K562 (cell line): ENCODE results near the gene TTLL11. TPM values are rescaled to one million over a fixed set of nuclear protein-coding genes. Genes with fewer than 3 reads are reported as not detected.
A peak's percentile ranks its signal among the peaks of the same experiment; 100 is the strongest.

Experiments
- ATAC-seq: fragments of 200-7000 bp; cut with Tn5 transposase; 3 replicates; pipeline ENCODE4 v1.9.1; 2020; ENCODE audit warnings: moderate library complexity
- BruUV-seq: library from RNA; stranded (reverse); fragments of 400-500 nt; replicated peaks from 2 replicates; lab custom pipeline; 2021; lab: Mats Ljungman, UMichigan
- CTCF ChIA-PET: fragments of 300-600 bp; formaldehyde crosslinking; extraction: SDS; loops from one replicate; lab custom pipeline; 2021; ENCODE audit warnings: low intra/inter-chr PET ratio; lab: Yijun Ruan, JAX
- POLR2A ChIA-PET: fragments of 300-600, 350-650 bp; sonication (Branson Sonifier 250); formaldehyde crosslinking; extraction: SDS; loops from one replicate; lab custom pipeline; 2021; ENCODE audit warnings: antibody characterized with exemption, inconsistent platforms; lab: Yijun Ruan, JAX
- DNase-seq, 4 experiments: peaks; one replicate each; pipeline versions ENCODE4 v3.0.0 to v3.0.0-alpha.2; 2011 to 2018; ENCODE audit warnings: low spot score in 3 of 4, mixed read lengths in 3 of 4; ENCODE audit errors: extremely low read depth in 1 of 4
- FAIRE-seq: peaks from 2 replicates; lab custom pipeline; 2011; peaks lifted over from hg19 to GRCh38; lab: Jason Lieb, UNC
- H2AFZ ChIP-seq: 2 replicates; pipeline ENCODE4 v1.6.0; 2011; ENCODE audit warnings: low read depth, low read length, control low read depth, inconsistent platforms
- H3K27ac ChIP-seq: fragments of 200-600 bp; 3 replicates; pipeline ENCODE4 v1.8.0; 2011; ENCODE audit warnings: low read depth, mild to moderate bottlenecking, control low read depth, inconsistent platforms, low read length, moderate library complexity, mixed read lengths; ENCODE audit errors: extremely low read depth
- H3K27me3 ChIP-seq, 2 experiments: fragments of 300-600 bp in 1 of 2; 2 replicates in 1 of 2; 3 replicates in 1 of 2; pipeline versions ENCODE4 v1.6.0 to v1.8.0; 2011; ENCODE audit warnings: inconsistent platforms in 2 of 2, low read length in 2 of 2, mild to moderate bottlenecking in 1 of 2, mixed read lengths in 1 of 2, moderate library complexity in 1 of 2; ENCODE audit not compliant: control insufficient read depth in 2 of 2, insufficient read depth in 2 of 2
- H3K36me3 ChIP-seq: fragments of 300-600 bp; 3 replicates; pipeline ENCODE4 v1.8.0; 2011; ENCODE audit warnings: mild to moderate bottlenecking, low read length, inconsistent platforms; ENCODE audit not compliant: control insufficient read depth, insufficient read depth
- H3K4me1 ChIP-seq, 2 experiments: fragments of 200-600 bp in 1 of 2; replicated peaks in 1 of 2; 2 replicates in 1 of 2; 3 replicates in 1 of 2; pipeline versions ENCODE4 v1.5.1 to v1.8.0; 2011; ENCODE audit warnings: inconsistent platforms in 2 of 2, low read length in 2 of 2, mild to moderate bottlenecking in 1 of 2, mixed read lengths in 1 of 2, moderate library complexity in 1 of 2; ENCODE audit not compliant: control insufficient read depth in 2 of 2, insufficient read depth in 2 of 2
- H3K4me2 ChIP-seq: 2 replicates; pipeline ENCODE4 v1.6.1; 2011; ENCODE audit warnings: low read length, control low read depth, inconsistent platforms, mixed read lengths; ENCODE audit not compliant: insufficient read depth
- H3K4me3 ChIP-seq: fragments of 200-600 bp; sonication (generic), shearing (Covaris generic); 2 replicates; pipeline ENCODE4 v1.5.1; 2016; ENCODE audit warnings: control low read depth, inconsistent platforms
- H3K79me2 ChIP-seq: fragments of 200-600 bp; 3 replicates; pipeline ENCODE4 v1.8.0; 2011; ENCODE audit warnings: low read length, inconsistent platforms; ENCODE audit not compliant: control insufficient read depth, insufficient read depth
- H3K9ac ChIP-seq, 2 experiments: 2 replicates each; pipeline versions ENCODE4 v1.6.0 to v1.6.1; 2011; ENCODE audit warnings: low read depth in 2 of 2, low read length in 2 of 2, control low read depth in 1 of 2, inconsistent platforms in 1 of 2, mild to moderate bottlenecking in 1 of 2, mixed read lengths in 1 of 2; ENCODE audit not compliant: insufficient read depth in 1 of 2
- H3K9me1 ChIP-seq: one replicate; pipeline ENCODE4 v1.6.0; 2011; ENCODE audit warnings: inconsistent platforms, mild to moderate bottlenecking, low read length, moderate library complexity; ENCODE audit not compliant: control insufficient read depth, insufficient read depth
- H3K9me3 ChIP-seq: replicated peaks from 2 replicates; pipeline ENCODE4 v1.5.1; 2011; ENCODE audit warnings: low read depth, low read length, inconsistent platforms; ENCODE audit not compliant: control insufficient read depth, insufficient read depth
- H4K20me1 ChIP-seq: replicated peaks from 2 replicates; pipeline ENCODE4 v1.6.1; 2011; ENCODE audit warnings: low read length, inconsistent platforms, mixed read lengths; ENCODE audit not compliant: control insufficient read depth, insufficient read depth
- DPF2 ChIP-seq: fragments of 450-650 bp; IDR thresholded peaks from 2 replicates; pipeline ENCODE4 v1.6.1; 2016
- JUNB ChIP-seq: fragments of 450-650 bp; formaldehyde crosslinking; conservative IDR thresholded peaks from 2 replicates; pipeline ENCODE4 v1.4.0; 2020; ENCODE audit warnings: mild to moderate bottlenecking
- NR1H2 ChIP-seq: sonication (generic); formaldehyde crosslinking; IDR thresholded peaks from 2 replicates; pipeline ENCODE4 v1.4.0; 2020; ENCODE audit warnings: mild to moderate bottlenecking, missing genetic modification reagents
- SMC3 ChIP-seq: conservative IDR thresholded peaks from 2 replicates; pipeline ENCODE4 v1.6.1; 2011; ENCODE audit warnings: low read depth, low read length, improper control_type of control experiment; ENCODE audit not compliant: insufficient read depth
- SRSF3 ChIP-seq: fragments of 200-400 bp; formaldehyde crosslinking; IDR thresholded peaks from 2 replicates; pipeline ENCODE4 v1.6.1; 2016; ENCODE audit warnings: mild to moderate bottlenecking, low read length, moderate library complexity; ENCODE audit not compliant: insufficient read depth
- WGBS: fragments of 100-300 bp; shearing (Covaris generic); methylation state at CpG from one replicate; pipeline ENCODE4 v1.1.6; 2016; ENCODE audit warnings: low coverage, mixed read lengths; ENCODE audit not compliant: insufficient coverage; ENCODE audit errors: missing lambda C conversion rate; 5-methylcytosine and 5-hydroxymethylcytosine counted together
- in situ Hi-C: fragments of 300-500 bp; cut with MboI; formaldehyde crosslinking; loops from 4 replicates; pipeline ENCODE4 v1.15.0; 2018; ENCODE audit warnings: inconsistent platforms, mixed read lengths
- intact Hi-C: fragments of 100-400 bp; cut with micrococcal nuclease; formaldehyde crosslinking; loops from 2 replicates; pipeline ENCODE4 v1.14.2; 2022
- polyA plus RNA-seq, 8 experiments: library from polyadenylated mRNA; depleted of rRNA in 4 of 8; stranded (reverse) in 5 of 8; unstranded in 3 of 8; fragments of >200 nt; fragmentation: Nextera tagmentation in 2 of 8; fragmentation: Illumina TruSeq in 1 of 8; extraction: Ambion mirVana in 2 of 8; extraction: Trizol in 1 of 8; gene quantifications; 2 replicates each; pipeline versions ENCODE4 v1.2.1 to v1.2.3, GENCODE V29; 2011 to 2014; ENCODE audit warnings: inconsistent platforms in 1 of 8, missing spikeins in 1 of 8
- total RNA-seq, 7 experiments: library from RNA; depleted of rRNA in 6 of 7; stranded (reverse); fragments of >200 nt in 6 of 7; fragmentation: Illumina TruSeq in 2 of 7; extraction: Trizol in 2 of 7; gene quantifications; 2 replicates each; pipeline versions ENCODE4 v1.2.1 to v1.2.3, GENCODE V29; 2011 to 2021; ENCODE audit warnings: low replicate concordance in 1 of 7
- TF ChIP-seq, protein P1 (sequence below), 2 experiments: fragments of 450-650 bp; formaldehyde crosslinking in 1 of 2; IDR thresholded peaks; 2 replicates each; pipeline versions ENCODE4 v1.4.0 to v1.6.1; 2014 to 2020; ENCODE audit warnings: mild to moderate bottlenecking in 2 of 2, borderline replicate concordance in 1 of 2, low read depth in 1 of 2
- TF ChIP-seq, protein P2 (sequence below), 3 experiments: IDR thresholded peaks in 2 of 3; conservative IDR thresholded peaks in 1 of 3; 2 replicates each; pipeline ENCODE4 v1.5.1; 2011 to 2012; ENCODE audit warnings: low read length in 3 of 3, mild to moderate bottlenecking in 3 of 3, control low read depth in 2 of 3, improper control_type of control experiment in 1 of 3, inconsistent platforms in 1 of 3, low read depth in 1 of 3, mixed read lengths in 1 of 3, moderate library complexity in 1 of 3; ENCODE audit not compliant: insufficient read depth in 2 of 3

Gene TTLL11
- total and polyA plus RNA-seq, 9 of the 15 experiments (the other 6 are each of a cell fraction or from before 2014, with no cell fraction given), result 0.83 to 4.4 (median 2.7) TPM

DNA sequence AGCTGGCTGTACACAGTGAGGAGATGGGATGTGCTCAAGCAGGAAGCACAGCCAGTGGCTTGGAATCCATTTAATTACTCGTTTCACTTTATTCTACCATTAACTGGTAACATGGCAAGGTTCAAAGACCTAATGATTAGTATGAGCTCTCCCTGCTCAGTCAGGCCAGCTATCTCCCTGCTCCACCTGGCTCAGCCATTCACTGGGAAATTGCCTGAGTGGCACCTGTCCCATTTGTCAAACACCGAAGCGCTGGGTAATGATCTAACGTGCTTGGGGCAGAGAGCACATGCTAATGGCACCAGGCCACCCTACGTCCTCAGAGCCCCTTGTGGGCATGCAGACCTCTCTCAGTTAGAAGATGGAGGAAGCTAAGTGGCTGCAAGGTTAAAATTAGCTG is 162.2 kb downstream of the TTLL11 start (continued):
- TF ChIP-seq SRSF3 (no peak), DPF2 (no peak), NR1H2 (CRISPR knock-in tag) (no peak)

DNA sequence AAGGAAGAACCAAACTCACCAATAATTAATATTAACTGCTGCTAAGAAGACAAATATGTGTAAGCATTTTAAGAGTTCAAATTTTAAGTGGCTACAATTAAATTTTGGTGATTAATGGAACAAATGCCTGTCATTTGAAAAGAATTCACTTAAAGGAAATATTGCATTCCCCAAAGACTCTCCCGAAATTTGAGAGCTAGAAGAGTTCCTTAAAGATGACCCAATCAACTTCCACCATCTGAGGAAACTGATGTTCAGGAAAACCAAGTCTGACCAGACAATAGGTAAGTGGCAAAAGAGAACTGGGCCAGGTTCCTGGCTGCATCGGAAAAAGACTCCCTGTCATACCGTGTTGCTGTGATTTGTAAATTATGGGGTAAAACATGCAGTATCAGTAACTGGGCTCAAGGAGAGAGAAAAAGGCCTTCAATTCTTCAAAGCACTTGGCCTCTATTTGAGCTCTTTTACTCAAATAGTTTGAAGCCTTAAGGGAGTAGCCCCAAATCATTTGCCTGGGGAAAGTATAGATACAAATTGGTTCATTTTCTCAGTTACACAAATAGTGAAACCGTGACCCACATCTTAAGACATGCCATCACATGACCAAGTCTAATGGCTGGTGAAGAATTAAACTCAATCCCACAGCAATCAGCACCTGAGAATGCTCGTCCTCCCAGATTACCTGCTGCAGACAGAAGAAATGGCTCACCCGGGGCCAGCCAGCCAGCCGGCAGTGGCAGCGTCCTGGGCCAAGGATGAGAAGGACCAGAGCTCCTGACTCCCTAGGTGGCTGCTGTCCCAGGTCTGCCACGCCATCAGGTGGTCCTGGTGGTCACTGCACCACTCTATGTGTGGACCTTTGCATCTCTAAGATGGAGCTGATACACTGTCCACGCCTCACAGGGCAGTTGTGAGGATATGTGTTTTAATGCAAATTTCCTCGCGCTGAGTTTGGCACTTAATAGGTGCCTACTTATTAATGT is 162.9 kb downstream of the TTLL11 start:
- POLR2A ChIA-PET, result interaction anchor here (0.6 to 1.1 kb wide), 7 partner anchors 8 to 942 kb away, joined by 3 to 5 read pairs (median 3); no protein-coding TSS in a partner anchor
- intact Hi-C loops, result no loop called here
- TF ChIP-seq, protein P1, sequence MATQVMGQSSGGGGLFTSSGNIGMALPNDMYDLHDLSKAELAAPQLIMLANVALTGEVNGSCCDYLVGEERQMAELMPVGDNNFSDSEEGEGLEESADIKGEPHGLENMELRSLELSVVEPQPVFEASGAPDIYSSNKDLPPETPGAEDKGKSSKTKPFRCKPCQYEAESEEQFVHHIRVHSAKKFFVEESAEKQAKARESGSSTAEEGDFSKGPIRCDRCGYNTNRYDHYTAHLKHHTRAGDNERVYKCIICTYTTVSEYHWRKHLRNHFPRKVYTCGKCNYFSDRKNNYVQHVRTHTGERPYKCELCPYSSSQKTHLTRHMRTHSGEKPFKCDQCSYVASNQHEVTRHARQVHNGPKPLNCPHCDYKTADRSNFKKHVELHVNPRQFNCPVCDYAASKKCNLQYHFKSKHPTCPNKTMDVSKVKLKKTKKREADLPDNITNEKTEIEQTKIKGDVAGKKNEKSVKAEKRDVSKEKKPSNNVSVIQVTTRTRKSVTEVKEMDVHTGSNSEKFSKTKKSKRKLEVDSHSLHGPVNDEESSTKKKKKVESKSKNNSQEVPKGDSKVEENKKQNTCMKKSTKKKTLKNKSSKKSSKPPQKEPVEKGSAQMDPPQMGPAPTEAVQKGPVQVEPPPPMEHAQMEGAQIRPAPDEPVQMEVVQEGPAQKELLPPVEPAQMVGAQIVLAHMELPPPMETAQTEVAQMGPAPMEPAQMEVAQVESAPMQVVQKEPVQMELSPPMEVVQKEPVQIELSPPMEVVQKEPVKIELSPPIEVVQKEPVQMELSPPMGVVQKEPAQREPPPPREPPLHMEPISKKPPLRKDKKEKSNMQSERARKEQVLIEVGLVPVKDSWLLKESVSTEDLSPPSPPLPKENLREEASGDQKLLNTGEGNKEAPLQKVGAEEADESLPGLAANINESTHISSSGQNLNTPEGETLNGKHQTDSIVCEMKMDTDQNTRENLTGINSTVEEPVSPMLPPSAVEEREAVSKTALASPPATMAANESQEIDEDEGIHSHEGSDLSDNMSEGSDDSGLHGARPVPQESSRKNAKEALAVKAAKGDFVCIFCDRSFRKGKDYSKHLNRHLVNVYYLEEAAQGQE (IDR thresholded peaks at IDR 0.05; ENCODE audit: borderline replicate concordance), result peak; percentile 38; the same call in 1 of the 2 replicates
- TF ChIP-seq, protein P1 (CRISPR knock-in tag; IDR thresholded peaks at IDR 0.05; ENCODE audit: low read depth), result no peak
- TF ChIP-seq JUNB (CRISPR knock-in tag), result no peak
- TF ChIP-seq, protein P2, sequence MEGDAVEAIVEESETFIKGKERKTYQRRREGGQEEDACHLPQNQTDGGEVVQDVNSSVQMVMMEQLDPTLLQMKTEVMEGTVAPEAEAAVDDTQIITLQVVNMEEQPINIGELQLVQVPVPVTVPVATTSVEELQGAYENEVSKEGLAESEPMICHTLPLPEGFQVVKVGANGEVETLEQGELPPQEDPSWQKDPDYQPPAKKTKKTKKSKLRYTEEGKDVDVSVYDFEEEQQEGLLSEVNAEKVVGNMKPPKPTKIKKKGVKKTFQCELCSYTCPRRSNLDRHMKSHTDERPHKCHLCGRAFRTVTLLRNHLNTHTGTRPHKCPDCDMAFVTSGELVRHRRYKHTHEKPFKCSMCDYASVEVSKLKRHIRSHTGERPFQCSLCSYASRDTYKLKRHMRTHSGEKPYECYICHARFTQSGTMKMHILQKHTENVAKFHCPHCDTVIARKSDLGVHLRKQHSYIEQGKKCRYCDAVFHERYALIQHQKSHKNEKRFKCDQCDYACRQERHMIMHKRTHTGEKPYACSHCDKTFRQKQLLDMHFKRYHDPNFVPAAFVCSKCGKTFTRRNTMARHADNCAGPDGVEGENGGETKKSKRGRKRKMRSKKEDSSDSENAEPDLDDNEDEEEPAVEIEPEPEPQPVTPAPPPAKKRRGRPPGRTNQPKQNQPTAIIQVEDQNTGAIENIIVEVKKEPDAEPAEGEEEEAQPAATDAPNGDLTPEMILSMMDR (IDR thresholded peaks at IDR 0.05 in 2 of 3, conservative IDR thresholded peaks at IDR 0.05 in 1 of 3; ENCODE audit: insufficient read depth in 2 of 3, low read depth in 1 of 3, low read length in 3 of 3), result peak; percentile 42 to 55 (median 52); a peak in 5 of 6 replicates
- 0 out of 2 replicates have a peak, but pooled peaks have one; percentile 14 for TF ChIP-seq SMC3

More for the DNA sequence above, 162.9 kb downstream of the TTLL11 start:
- BruUV-seq, result no TSS peak
- Histone ChIP-seq H3K9me1 (no peaks in the 10 kb centered on the region), H3K4me1 (no peaks in the 10 kb centered on the region), H3K4me2 (no peak overlapping the region), H3K36me3 (no peaks in the 10 kb centered on the region), H3K79me2 (no peaks in the 10 kb centered on the region), H3K27me3 (peaks cover 13 to 28% of the 10 kb centered on the region in 2 experiments), H3K9me3 (no peaks in the 10 kb centered on the region), H3K4me3 (no peak overlapping the region), H4K20me1 (no peaks in the 10 kb centered on the region), H3K27ac (no peak overlapping the region), H3K9ac (no peak overlapping the region), H2AFZ (no peak overlapping the region)
- ATAC-seq (peak; percentile 84), FAIRE-seq (no peak), DNase-seq (peak; percentile 14 to 22 (median 14))
- CTCF ChIA-PET, result no interaction called here
- 15% methylated on average over 12 of the region's 12 CpGs for WGBS
- in situ Hi-C loops, result no loop called here
